Lung (tissue), 12 donors: ENCODE measurements around the gene FSHB. TPM values are rescaled to one million over a fixed set of nuclear protein-coding genes. Genes with fewer than 3 reads are reported as not detected.

Source experiments
- ATAC-seq: fragments of 200-7000 bp; cut with Tn5 transposase; one replicate; pipeline ENCODE4 v1.9.1; 2020; ENCODE audit warnings: moderate number of reproducible peaks; ENCODE audit not compliant: insufficient read depth, low FRiP score
- DNase-seq, 3 donors: peaks; one replicate each; pipeline ENCODE4 v3.0.0-alpha.2; 2013 to 2017
- H3K27ac ChIP-seq, 2 donors: one replicate each; pipeline ENCODE4 v1.5.1; 2013; ENCODE audit warnings: mild to moderate bottlenecking in 2 of 2, moderate library complexity in 2 of 2, control low read depth in 1 of 2, inconsistent platforms in 1 of 2, low read depth in 1 of 2, low read length in 1 of 2
- H3K27me3 ChIP-seq, 3 donors: one replicate each; pipeline ENCODE4 v1.5.1; 2013; ENCODE audit warnings: low read length in 2 of 3; ENCODE audit not compliant: control insufficient read depth in 3 of 3, insufficient read depth in 3 of 3
- H3K36me3 ChIP-seq, 4 donors: one replicate each; pipeline ENCODE4 v1.5.1; 2013; ENCODE audit warnings: low read length in 4 of 4, mild to moderate bottlenecking in 1 of 4, moderate library complexity in 1 of 4; ENCODE audit not compliant: control insufficient read depth in 4 of 4, insufficient read depth in 4 of 4
- H3K4me1 ChIP-seq, 5 donors: one replicate each; pipeline ENCODE4 v1.5.1; 2013; ENCODE audit warnings: low read length in 5 of 5, mild to moderate bottlenecking in 2 of 5, moderate library complexity in 1 of 5; ENCODE audit not compliant: control insufficient read depth in 5 of 5, insufficient read depth in 5 of 5
- H3K4me3 ChIP-seq: one replicate; pipeline ENCODE4 v1.5.1; 2013; ENCODE audit warnings: mild to moderate bottlenecking, control low read depth, moderate library complexity
- H3K9ac ChIP-seq, 2 donors: one replicate each; pipeline ENCODE4 v1.5.1; 2013; ENCODE audit warnings: low read length in 2 of 2, control low read depth in 1 of 2; ENCODE audit not compliant: insufficient read depth in 1 of 2
- H3K9me3 ChIP-seq, 4 donors: one replicate each; pipeline ENCODE4 v1.5.1; 2013; ENCODE audit warnings: low read length in 3 of 4, mild to moderate bottlenecking in 1 of 4, moderate library complexity in 1 of 4; ENCODE audit not compliant: control insufficient read depth in 4 of 4, insufficient read depth in 3 of 4
- CTCF ChIP-seq: IDR thresholded peaks from 2 replicates; pipeline ENCODE4 v1.5.1; 2012; ENCODE audit warnings: mild to moderate bottlenecking; ENCODE audit errors: control extremely low read depth, extremely low read depth
- whole genome bisulfite sequencing, 2 donors: extraction: QIAGEN DNeasy Blood & Tissue Kit; methylation state at CpG; one replicate each; pipeline ENCODE4 v1.1.7; 2013; 5-methylcytosine and 5-hydroxymethylcytosine counted together
- polyA plus RNA-seq, 2 donors: library from polyadenylated mRNA; stranded (reverse); fragments of 200-250 nt; gene quantifications; one replicate each; pipeline ENCODE4 v1.2.1, GENCODE V29; 2013
- total RNA-seq, 2 donors: library from RNA; depleted of rRNA in 1 of 2; stranded (reverse); fragments of >200 nt in 1 of 2; gene quantifications; one replicate each; pipeline ENCODE4 v1.2.1, GENCODE V29; 2014 to 2021
- donor health status: control.
- donor health status: control.
- donor health status: Bipolar disorder and iron deficiency.
- donor health status: healthy.
- donor health status: DM: yes; HTN: yes; CAD: no.

Gene FSHB
- total and polyA plus RNA-seq, 4 donors, result not detected

DNA sequence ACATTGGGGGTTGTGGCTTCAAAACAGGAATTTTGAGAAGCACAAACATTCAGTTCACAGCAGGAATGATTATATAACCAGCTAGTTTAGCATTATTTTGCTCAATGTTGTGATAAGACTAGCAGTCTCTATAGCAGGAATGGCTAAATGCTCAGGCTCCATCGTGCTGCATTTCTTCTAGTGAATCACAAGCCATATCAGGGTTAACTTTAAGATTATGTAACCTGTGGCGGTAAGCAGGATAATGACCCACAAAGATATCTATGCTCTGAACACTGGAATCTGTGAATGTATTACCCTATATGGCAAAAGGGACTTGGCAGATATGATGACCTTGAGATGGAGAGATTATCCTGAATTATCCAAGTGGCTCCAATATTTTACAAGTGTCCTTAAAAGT lies 14.8 kb downstream of the FSHB start:
- no peak overlapping the region for H3K9ac ChIP-seq
- WGBS, 2 donors, result 63 to 75% methylated on average over 2 of the region's 2 CpGs

DNA sequence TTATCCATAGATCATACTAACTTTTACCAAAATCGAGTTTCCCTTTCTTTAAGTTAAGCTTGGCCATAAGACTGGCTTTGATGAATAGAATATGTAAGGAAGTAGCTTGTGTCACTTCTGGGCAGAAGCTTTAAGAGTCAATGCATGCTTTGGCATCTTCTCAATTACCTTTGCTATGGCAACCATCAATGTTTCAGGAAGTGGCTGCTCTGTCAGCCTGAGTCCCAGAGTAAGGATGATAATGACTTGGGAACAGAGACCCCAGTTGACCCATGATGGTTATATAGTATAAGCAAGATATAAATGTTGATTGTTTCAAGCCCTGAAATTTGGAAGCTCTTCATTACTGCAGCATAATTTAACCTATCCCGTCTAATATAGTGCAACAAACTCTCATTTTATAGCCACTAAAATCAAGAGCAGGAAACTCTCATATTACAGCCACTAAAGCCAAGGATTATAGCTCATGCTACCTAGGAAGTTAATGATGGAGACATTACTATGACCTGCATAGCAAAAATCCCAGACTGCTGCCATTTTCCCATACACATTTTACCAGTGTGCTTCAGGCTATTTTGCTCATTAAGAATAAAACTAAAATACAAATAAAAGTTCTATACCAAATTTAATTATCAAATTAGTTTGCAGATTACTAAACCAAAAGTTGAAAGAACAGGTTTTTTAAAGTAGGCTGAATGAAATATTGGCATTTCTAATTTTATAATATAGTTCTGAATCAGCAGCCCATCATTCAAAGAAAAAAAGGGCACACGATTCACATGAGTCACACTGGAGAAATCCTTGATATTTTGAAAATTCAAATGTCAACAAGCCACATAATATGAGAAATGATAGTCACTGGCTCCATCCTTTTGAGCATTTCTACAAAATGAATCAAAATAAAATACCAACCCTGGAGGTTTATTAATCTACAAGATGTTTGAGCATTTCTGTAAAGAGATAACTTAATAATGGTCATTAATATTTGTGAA lies 23.8 kb downstream of the FSHB start:
- no peak for TF ChIP-seq CTCF
- H3K9ac ChIP-seq, result no peak overlapping the region
- H3K9me3 ChIP-seq, result no peaks in the 10 kb centered on the region
- ATAC-seq, result no peak
- H3K4me1 ChIP-seq, result no peaks in the 10 kb centered on the region
- no peaks in the 10 kb centered on the region for H3K27me3 ChIP-seq
- H3K27ac ChIP-seq, result no peak overlapping the region
- WGBS, 2 donors, result 68 to 79% methylated on average over 3 of the region's 3 CpGs
- no peak overlapping the region for H3K4me3 ChIP-seq
- H3K36me3 ChIP-seq, result no peaks in the 10 kb centered on the region
- no peak for DNase-seq

More for the DNA sequence above, 14.8 kb downstream of the FSHB start:
- H3K36me3 ChIP-seq, result no peaks in the 10 kb centered on the region
- no peaks in the 10 kb centered on the region for H3K4me1 ChIP-seq
- no peaks in the 10 kb centered on the region for H3K9me3 ChIP-seq
- no peak overlapping the region for H3K27ac ChIP-seq
- no peak for DNase-seq
- no peak for TF ChIP-seq CTCF
- ATAC-seq, result no peak
- no peaks in the 10 kb centered on the region for H3K27me3 ChIP-seq
- no peak overlapping the region for H3K4me3 ChIP-seq

GRCh38 chr11:30255637-30256036 lies 24.8 kb downstream of the FSHB start:
- DNase-seq, result no peak
- no peak for TF ChIP-seq CTCF
- no peak overlapping the region for H3K4me3 ChIP-seq
- no peaks in the 10 kb centered on the region for H3K4me1 ChIP-seq
- H3K9me3 ChIP-seq, result no peaks in the 10 kb centered on the region
- H3K27ac ChIP-seq, result no peak overlapping the region
- ATAC-seq, result no peak
- no peak overlapping the region for H3K9ac ChIP-seq
- no peaks in the 10 kb centered on the region for H3K36me3 ChIP-seq
- H3K27me3 ChIP-seq, result no peaks in the 10 kb centered on the region
- 72 to 82% methylated on average over 5 of the region's 5 CpGs for WGBS, 2 donors
